ENCODE data around the gene DOCK10.

DNA sequence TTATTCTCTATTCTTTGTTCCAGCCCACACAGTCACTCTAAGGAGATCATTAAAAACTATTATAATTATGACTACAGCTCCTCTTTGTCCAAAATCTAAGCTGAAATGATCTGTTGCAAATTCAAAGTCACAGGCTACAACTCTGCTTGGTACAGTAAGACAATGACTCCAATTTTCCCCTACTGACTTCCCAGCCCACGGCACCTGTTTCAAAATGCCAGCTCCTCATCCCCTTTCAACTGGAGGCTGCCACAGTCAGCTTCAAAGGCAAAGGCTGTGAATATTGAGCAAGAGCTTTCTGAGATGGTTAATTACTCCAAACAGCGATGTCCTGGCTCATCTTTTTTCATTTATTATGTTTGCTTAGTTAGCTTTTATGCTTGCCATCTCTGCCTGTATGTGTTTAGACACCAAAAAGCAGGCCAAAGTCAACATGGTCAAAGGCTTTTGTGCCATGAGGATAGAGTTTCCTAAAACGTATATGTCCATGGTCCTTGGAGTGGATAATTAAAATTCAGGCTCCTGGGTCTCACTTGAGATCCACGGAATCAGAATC is 141.1 kb downstream of the DOCK10 start:
- TF ChIP-seq EP300 (IDR thresholded peaks at IDR 0.05; ENCODE audit: low read length) (no peak), ZNF146 (CRISPR knock-in tag; IDR thresholded peaks at IDR 0.05; ENCODE audit: unreplicated experiment) (no peak), EZH2 (IDR thresholded peaks at IDR 0.05; ENCODE audit: borderline replicate concordance, low read depth, low read length) (no peak), RCOR1 (IDR thresholded peaks at IDR 0.05; ENCODE audit: borderline replicate concordance in 1 of 2, low read depth in 2 of 2, low read length in 2 of 2) (no peak)
- TF ChIP-seq, protein P1, sequence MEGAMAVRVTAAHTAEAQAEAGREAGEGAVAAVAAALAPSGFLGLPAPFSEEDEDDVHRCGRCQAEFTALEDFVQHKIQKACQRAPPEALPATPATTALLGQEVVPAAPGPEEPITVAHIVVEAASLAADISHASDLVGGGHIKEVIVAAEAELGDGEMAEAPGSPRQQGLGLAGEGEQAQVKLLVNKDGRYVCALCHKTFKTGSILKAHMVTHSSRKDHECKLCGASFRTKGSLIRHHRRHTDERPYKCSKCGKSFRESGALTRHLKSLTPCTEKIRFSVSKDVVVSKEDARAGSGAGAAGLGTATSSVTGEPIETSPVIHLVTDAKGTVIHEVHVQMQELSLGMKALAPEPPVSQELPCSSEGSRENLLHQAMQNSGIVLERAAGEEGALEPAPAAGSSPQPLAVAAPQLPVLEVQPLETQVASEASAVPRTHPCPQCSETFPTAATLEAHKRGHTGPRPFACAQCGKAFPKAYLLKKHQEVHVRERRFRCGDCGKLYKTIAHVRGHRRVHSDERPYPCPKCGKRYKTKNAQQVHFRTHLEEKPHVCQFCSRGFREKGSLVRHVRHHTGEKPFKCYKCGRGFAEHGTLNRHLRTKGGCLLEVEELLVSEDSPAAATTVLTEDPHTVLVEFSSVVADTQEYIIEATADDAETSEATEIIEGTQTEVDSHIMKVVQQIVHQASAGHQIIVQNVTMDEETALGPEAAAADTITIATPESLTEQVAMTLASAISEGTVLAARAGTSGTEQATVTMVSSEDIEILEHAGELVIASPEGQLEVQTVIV (CRISPR knock-in tag; IDR thresholded peaks at IDR 0.05; ENCODE audit: borderline replicate concordance) = no peak

Data from K562 (cell line).